Right lobe of liver (tissue), 4 donors: Measurements from ENCODE around the gene HIGD1B.

Source experiments
- CTCF ChIP-seq, 4 donors: fragments of 200-600 bp in 3 of 4; fragments of 450-650 bp in 1 of 4; IDR thresholded peaks; one replicate each; pipeline versions ENCODE4 v1.5.1 to v1.8.0; 2016 to 2022; ENCODE audit warnings: antibody characterized with exemption in 4 of 4, mild to moderate bottlenecking in 2 of 4
- POLR2A ChIP-seq: fragments of 450-650 bp; IDR thresholded peaks from one replicate; pipeline ENCODE4 v1.6.1; 2017; ENCODE audit warnings: antibody characterized with exemption, mild to moderate bottlenecking
- donor health status: DM: no; HTN: no; CAD: no.
- donor health status: DM: no; HTN: no; CAD: no.
- donor health status: DM: no; HTN: yes; CAD: no.

DNA sequence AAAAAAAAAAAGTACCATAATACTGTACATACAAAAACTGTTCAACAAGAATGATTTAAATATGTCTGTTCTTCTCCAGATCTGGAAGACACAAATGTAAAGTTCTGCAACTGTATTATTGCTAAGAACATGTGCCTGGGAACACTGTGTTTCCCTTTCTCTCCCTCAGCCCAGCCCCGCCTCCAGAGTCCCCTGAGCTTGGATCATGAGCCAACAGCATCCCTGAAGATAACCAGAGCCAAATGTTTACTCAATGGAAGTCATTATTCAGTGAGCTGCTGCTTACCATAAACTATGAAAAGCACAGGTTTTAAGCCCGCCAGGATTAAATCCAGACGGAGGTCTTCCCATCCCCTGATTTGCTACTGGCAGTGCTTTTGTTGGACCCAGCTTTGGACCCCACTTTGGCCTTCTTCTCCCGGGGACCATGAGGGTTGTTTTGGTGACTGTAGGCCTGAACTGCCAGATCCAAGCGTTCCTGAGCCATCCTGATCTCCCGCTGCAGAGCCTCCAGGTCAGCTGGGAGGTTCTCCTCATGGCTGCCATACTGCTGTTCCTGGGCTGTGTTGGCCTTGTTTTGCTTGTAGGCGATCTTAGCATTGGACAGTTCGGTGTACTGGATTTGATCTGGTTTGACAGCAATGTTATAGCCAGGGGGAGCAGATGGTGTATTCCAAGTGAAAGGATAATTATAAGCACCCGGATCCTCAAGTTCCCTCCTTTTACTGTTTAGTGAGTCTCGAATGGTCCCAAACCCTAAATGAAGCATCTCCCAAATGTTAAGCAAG, 43.2 kb upstream of the HIGD1B start:
- TF ChIP-seq CTCF (IDR thresholded peaks at IDR 0.05) (no peak), POLR2A (no peak)
